Common myeloid progenitor, CD34-positive (primary cell): Measurements from ENCODE around the gene TUBA3C.

Source experiments
- CTCF ChIA-PET: fragments of 350-600 bp; sonication (Branson Sonifier 250); formaldehyde crosslinking; loops from one replicate; lab custom pipeline; 2021; ENCODE audit warnings: antibody characterized with exemption; lab: Charles Lee
- POLR2A ChIA-PET: fragments of 350-600 bp; sonication (Branson Sonifier 250); formaldehyde crosslinking; loops from one replicate; lab custom pipeline; 2021; ENCODE audit warnings: antibody characterized with exemption; lab: Charles Lee
- DNase-seq, 3 donors: peaks; one replicate each; pipeline versions ENCODE4 v3.0.0 to v3.0.0-alpha.2; 2013
- H3K27ac ChIP-seq, 2 experiments: 1 replicate in 1 of 2; 2 replicates in 1 of 2; pipeline ENCODE4 v1.7.0; 2013; ENCODE audit warnings: inconsistent platforms in 2 of 2, low read length in 2 of 2, mild to moderate bottlenecking in 2 of 2, low read depth in 1 of 2, moderate library complexity in 1 of 2; ENCODE audit not compliant: severe bottlenecking in 2 of 2, insufficient read depth in 1 of 2, poor library complexity in 1 of 2
- H3K27me3 ChIP-seq, 5 experiments: replicated peaks in 2 of 5; 1 replicate in 3 of 5; 2 replicates in 2 of 5; pipeline versions ENCODE4 v1.6.1 to v1.7.0; 2013; ENCODE audit warnings: low read length in 4 of 5, mild to moderate bottlenecking in 2 of 5, moderate library complexity in 2 of 5, inconsistent platforms in 1 of 5; ENCODE audit not compliant: insufficient read depth in 5 of 5, control insufficient read depth in 4 of 5
- H3K36me3 ChIP-seq, 4 experiments: 1 replicate in 2 of 4; 2 replicates in 2 of 4; pipeline versions ENCODE4 v1.6.1 to v1.7.0; 2013; ENCODE audit warnings: low read length in 3 of 4, control low read depth in 1 of 4, mild to moderate bottlenecking in 1 of 4; ENCODE audit not compliant: control insufficient read depth in 4 of 4, insufficient read depth in 4 of 4
- H3K4me1 ChIP-seq, 4 experiments: 1 replicate in 3 of 4; 2 replicates in 1 of 4; pipeline versions ENCODE4 v1.6.1 to v1.7.1; 2013; ENCODE audit warnings: low read length in 3 of 4, mild to moderate bottlenecking in 3 of 4, control low read depth in 1 of 4, inconsistent platforms in 1 of 4, moderate library complexity in 1 of 4; ENCODE audit not compliant: control insufficient read depth in 4 of 4, insufficient read depth in 4 of 4; ENCODE audit errors: control extremely low read depth in 1 of 4
- H3K4me3 ChIP-seq, 7 experiments: 1 replicate in 4 of 7; 2 replicates in 3 of 7; pipeline versions ENCODE4 v1.5.1 to v1.7.0; 2013; ENCODE audit warnings: mild to moderate bottlenecking in 7 of 7, low read length in 6 of 7, moderate library complexity in 6 of 7, inconsistent platforms in 2 of 7, low read depth in 2 of 7, control low read depth in 1 of 7; ENCODE audit not compliant: insufficient read depth in 4 of 7, control insufficient read depth in 1 of 7; ENCODE audit errors: extremely low read depth in 1 of 7
- H3K9me3 ChIP-seq, 5 experiments: 1 replicate in 4 of 5; 2 replicates in 1 of 5; pipeline versions ENCODE4 v1.6.1 to v1.7.1; 2013; ENCODE audit warnings: low read length in 4 of 5, mild to moderate bottlenecking in 2 of 5, inconsistent platforms in 1 of 5, low read depth in 1 of 5, moderate library complexity in 1 of 5; ENCODE audit not compliant: control insufficient read depth in 4 of 5, insufficient read depth in 2 of 5; ENCODE audit errors: control extremely low read depth in 1 of 5
- WGBS: methylation state at CpG from one replicate; pipeline ENCODE4 v1.1.5; 2013; ENCODE audit not compliant: insufficient coverage; 5-methylcytosine and 5-hydroxymethylcytosine counted together

Gene TUBA3C

DNA sequence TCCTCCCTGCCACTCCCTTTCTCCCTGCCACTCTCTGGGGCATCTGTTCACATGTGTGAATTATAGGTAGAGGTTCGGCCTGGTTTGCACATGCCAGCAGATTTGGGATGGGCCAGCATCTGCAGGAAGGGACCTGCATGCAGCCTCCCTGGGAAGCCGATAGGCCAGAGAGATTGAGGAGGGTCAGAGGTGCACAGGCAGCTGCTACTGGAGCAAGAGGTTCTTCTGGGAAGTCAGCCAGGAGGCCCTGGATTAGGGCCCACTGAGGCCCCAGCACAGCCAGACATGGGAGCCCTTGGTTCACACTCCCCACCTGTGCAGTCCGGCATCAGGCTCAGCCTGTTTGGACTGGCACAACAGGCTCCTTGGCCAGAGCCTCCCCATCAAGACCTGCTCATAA lies 12.1 kb downstream of the TUBA3C start:
- Histone ChIP-seq H3K27me3 (no peaks in the 10 kb centered on the region), H3K27ac (no peak overlapping the region), H3K9me3 (peaks cover 0 to 42% (median 0%) of the 10 kb centered on the region in 5 experiments), H3K4me1 (no peaks in the 10 kb centered on the region), H3K36me3 (no peaks in the 10 kb centered on the region), H3K4me3 (no peak overlapping the region)
- DNase-seq = no peak
- ChIA-PET POLR2A (no interaction called here), CTCF (no interaction called here)
- 100% methylated on average over 2 of the region's 3 CpGs for WGBS

DNA sequence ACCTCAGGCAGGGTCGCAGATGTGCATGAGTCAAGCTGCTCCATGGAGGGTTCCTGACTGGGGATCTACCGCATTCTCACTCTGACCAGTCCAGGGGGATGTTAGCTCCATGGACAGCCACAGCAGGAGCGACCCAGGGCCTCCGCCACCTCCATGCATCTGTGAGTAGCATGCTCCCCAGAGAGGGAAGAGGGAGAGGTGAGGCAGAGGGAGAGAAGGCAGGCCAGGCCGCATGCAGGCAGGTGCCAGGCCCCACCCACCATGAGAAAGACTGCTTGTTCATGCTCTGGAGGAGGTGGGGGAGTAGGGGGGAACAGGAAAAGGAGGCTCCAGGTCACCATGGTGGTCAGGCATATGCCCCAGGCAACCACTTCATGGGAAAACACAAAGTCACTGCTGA lies 20.3 kb downstream of the TUBA3C start:
- no peak for DNase-seq
- no peaks in the 10 kb centered on the region for H3K36me3 ChIP-seq

DNA sequence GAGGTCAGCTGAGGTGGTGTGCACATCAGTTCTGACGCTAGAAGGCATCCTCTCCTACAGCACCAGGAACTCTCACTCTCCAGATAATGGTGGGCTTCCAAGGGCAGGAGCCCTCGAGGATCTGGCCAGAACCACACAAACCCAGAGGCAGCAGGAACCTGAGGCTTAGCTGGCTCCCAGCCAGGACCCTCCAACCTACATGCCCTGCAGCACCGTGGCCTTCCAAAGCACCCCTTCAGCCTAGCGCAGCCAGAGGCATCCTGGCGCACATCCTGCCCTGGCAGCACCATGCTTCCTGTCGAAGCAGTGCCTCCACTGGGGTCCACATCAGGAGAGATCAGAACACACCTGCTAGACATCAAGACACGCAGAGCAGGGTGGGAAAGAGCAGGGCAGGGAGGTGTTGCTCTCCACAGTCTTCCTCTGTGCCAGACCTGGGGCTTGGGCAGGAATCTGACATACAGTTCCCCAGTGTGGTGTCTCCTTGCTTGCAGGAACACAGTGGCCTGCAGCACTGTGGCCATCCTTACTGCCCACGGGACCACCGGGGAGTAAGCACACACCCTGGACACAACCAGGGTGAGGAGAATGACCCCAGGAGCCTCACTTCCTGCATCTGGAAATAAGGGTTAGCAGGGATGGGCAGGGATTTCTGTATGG lies 21.7 kb downstream of the TUBA3C start:
- H3K27ac ChIP-seq = no peak overlapping the region
- no peaks in the 10 kb centered on the region for H3K36me3 ChIP-seq
- H3K27me3 ChIP-seq = no peaks in the 10 kb centered on the region
- WGBS = 85% methylated on average over 7 of the region's 9 CpGs
- CTCF ChIA-PET = no interaction called here
- no peak overlapping the region for H3K4me3 ChIP-seq
- POLR2A ChIA-PET = no interaction called here
- peaks cover 0 to 50% (median 0%) of the 10 kb centered on the region in 5 experiments for H3K9me3 ChIP-seq
- no peak for DNase-seq
- H3K4me1 ChIP-seq = peaks cover 0 to 8% (median 3%) of the 10 kb centered on the region in 4 experiments

More for the DNA sequence above, 20.3 kb downstream of the TUBA3C start:
- Histone ChIP-seq H3K4me3 (no peak overlapping the region), H3K27ac (no peak overlapping the region), H3K4me1 (no peaks in the 10 kb centered on the region), H3K9me3 (peaks cover 0 to 47% (median 0%) of the 10 kb centered on the region in 5 experiments), H3K27me3 (no peaks in the 10 kb centered on the region)
- ChIA-PET POLR2A (no interaction called here), CTCF (no interaction called here)
- 69% methylated on average over 4 of the region's 5 CpGs for WGBS

DNA sequence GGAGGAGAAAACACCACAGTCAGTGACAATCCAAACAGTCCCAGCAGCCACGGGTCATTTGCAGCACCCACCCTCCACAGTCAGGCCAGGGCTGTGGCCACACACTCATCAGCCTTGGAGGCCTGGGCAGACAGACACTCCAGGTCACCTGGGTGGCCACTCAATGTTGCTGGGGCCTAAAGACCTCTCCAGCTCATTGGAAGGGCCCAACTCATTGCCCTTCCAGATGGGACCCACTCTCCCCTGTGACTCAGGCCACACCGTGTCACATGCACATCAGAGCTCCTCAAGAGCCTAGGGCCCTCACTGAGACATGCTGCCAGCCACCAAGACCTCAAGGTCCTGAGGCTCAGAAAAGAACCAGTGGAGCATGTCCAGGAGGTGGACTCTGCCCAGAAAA lies 22.4 kb downstream of the TUBA3C start:
- DNase-seq = no peak
- WGBS = 100% methylated on average over 2 of the region's 2 CpGs
- Histone ChIP-seq H3K4me3 (no peak overlapping the region), H3K4me1 (peaks cover 0 to 9% (median 3%) of the 10 kb centered on the region in 4 experiments), H3K27ac (no peak overlapping the region), H3K36me3 (no peaks in the 10 kb centered on the region), H3K9me3 (peaks cover 0 to 51% (median 0%) of the 10 kb centered on the region in 5 experiments), H3K27me3 (no peaks in the 10 kb centered on the region)
- ChIA-PET CTCF (no interaction called here), POLR2A (no interaction called here)

DNA sequence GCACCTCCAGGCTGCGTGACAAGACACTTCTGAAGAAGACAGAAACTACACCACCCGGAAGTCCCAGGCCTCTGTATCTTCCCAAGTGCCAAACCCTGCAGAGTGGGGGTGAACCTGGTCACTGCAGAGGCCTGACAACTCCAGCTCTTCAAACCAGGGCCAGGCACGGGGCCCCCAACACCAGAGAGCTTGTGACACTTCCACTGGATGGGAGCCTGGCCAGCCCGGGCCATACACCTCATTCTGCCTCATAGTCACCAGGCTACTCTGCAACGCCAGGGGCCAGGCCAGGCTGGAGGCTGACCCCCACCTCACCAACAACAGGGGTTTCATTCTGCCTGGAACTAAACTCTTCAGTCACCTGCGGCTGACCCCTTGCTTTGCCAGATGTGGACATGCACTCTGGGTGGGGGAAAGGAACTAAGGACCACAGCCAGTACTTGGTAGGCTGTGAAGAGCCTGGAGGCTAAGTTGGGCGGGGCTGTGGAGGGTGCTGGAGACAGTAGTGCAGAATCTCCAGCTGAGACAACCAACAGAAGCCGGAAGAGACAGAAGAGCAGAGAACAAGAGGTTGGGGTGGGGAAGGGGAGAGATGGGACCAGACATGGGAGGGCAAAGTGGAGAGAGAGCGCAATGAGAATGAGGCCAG lies 23.0 kb downstream of the TUBA3C start:
- H3K4me3 ChIP-seq = no peak overlapping the region
- ChIA-PET POLR2A (no interaction called here), CTCF (no interaction called here)
- H3K36me3 ChIP-seq = no peaks in the 10 kb centered on the region
- H3K9me3 ChIP-seq = peaks cover 0 to 56% (median 0%) of the 10 kb centered on the region in 5 experiments
- no peaks in the 10 kb centered on the region for H3K27me3 ChIP-seq
- no peak for DNase-seq
- peaks cover 0 to 9% (median 3%) of the 10 kb centered on the region in 4 experiments for H3K4me1 ChIP-seq
- WGBS = 91% methylated on average over 7 of the region's 9 CpGs
- no peak overlapping the region for H3K27ac ChIP-seq

DNA sequence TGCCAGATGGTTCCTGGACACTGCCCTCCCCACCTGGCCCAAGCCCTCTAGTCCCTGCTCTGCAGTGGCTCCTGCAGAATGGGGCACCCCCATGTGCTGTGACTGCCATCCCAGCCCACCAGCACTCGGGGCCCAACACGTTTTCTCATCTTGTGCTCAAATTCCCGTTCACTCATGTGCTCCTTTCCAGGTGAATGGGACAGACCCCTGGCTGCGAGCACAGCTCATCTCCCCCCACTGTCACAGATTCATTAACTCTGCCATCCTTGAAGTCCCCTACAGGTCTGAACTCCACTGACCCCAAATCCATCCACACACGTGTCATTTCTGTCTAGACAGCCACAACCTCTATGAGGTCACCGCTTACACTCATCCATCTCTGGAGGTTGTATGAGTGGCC lies 23.6 kb downstream of the TUBA3C start:
- no peak for DNase-seq
- Histone ChIP-seq H3K27me3 (no peaks in the 10 kb centered on the region), H3K4me3 (no peak overlapping the region), H3K36me3 (no peaks in the 10 kb centered on the region), H3K4me1 (peaks cover 0 to 9% (median 3%) of the 10 kb centered on the region in 4 experiments), H3K27ac (no peak overlapping the region), H3K9me3 (peaks cover 0 to 62% (median 0%) of the 10 kb centered on the region in 5 experiments)
- POLR2A ChIA-PET = no interaction called here
- 74% methylated on average over 5 of the region's 6 CpGs for WGBS
- CTCF ChIA-PET = no interaction called here

DNA sequence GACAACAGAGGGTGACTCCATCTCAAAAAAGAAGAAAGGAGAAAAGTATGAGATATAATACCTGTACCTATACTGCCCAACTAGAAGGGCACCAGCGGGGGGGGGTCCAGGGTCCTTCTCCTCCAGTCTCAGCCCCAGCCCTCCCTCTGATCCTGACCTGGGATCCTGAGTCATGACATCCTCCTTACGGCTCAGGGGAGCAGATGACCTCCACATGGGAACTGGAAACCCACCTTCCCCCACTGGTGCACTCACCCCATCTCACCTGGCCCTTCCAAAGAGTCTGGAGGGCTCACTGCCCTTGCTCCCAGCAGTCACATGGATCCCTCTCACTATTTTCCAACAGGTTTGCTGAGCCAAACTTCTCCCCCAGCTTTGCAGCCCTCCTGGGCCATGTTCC lies 24.2 kb downstream of the TUBA3C start:
- WGBS = no CpG with 5 or more reads among the region's 2 CpGs
- DNase-seq = no peak
- H3K36me3 ChIP-seq = no peaks in the 10 kb centered on the region
- H3K4me1 ChIP-seq = peaks cover 0 to 9% (median 3%) of the 10 kb centered on the region in 4 experiments
- peaks cover 0 to 65% (median 0%) of the 10 kb centered on the region in 5 experiments for H3K9me3 ChIP-seq
- H3K27me3 ChIP-seq = no peaks in the 10 kb centered on the region
- CTCF ChIA-PET = no interaction called here
- no peak overlapping the region for H3K27ac ChIP-seq
- POLR2A ChIA-PET = no interaction called here
- H3K4me3 ChIP-seq = no peak overlapping the region
